ENCODE measurements around the gene ZNF226.
"Not testable (repeated sequence)": the region's sequence is repeated elsewhere in the genome, so short reads cannot be mapped to it uniquely, and the experiment has no call there.

Gene ZNF226

GRCh38 chr19:44164673-44165512, at the start of gene ZNF226:
Gene ZNF226, plus strand, starts transcription at chr19:44165100. Its CDS starts 4,981 bp downstream, at chr19:44170081.
- peak; percentile 90 for DNase-seq (ENCODE audit: low spot score)

DNA sequence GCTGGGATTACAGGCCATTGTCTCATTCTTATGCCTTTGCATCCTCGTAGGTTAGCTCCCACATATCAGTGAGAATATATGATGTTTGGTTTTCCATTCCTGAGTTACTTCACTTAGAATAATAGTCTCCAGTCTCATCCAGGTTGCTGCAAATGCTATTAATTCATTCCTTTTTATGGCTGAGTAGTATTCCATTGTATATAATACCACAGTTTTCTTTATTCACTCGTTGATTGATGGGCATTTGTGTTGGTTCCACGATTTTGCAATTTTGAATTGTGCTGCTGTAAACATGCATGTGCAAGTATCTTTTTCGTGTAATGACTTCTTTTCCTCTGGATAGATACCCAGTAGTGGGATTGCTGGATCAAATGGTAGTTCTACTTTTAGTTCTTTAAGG, 43.7 kb upstream of the ZNF226 start:
- not testable (repeated sequence) for DNase-seq (ENCODE audit: low spot score)

GRCh38 chr19:44131955-44132354, 32.9 kb upstream of the ZNF226 start:
- DNase-seq (ENCODE audit: low spot score): no peak

DNA sequence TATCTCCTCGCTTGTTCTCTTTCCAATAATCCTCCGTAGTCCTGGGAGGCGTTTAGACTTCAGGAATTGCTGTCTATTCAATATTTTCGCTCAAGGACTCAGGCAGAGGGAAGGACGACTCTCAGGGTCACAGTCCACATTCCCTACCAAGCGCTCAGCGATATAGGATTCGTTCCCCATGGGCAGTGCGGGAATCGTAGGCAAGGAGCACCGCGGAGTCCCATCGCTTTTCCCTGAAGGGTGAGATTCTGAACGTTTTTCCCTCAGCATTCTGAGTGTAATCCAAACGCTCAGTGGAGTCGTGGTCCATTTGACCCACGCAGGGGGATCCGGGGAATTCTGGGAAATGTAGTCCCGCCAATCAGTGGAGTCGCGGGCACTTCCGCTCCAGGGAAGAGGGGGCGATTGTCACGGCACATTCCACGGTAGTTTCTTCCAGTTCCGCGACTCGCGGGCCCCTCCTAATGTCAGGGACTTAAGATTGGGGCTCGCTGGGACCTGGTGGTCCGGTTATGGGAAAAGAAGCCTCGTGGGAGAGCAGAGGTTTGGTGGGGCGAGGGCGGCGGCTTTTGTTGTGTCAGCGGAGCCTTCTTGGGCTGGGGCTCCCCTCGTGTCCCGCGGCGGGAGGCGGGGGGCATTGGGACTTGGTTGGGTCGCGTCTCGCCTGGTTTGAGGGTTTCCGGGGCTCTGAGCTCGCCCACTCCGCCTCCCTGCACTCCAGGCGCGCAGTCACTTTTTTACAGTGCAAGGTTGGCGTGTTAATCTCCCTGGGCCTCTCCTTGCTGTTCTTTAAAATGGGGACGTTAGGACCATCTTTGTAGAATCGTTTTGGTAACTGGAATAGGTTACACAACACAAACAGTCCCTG, 23.5 kb upstream of the ZNF226 start, which contains the start of gene ZNF234:
TSS of gene ZNF234 (plus strand) at position 364 of the 868 bp plus-strand sequence. CDS start 3,079 bp downstream, outside the sequence.
- DNase-seq (ENCODE audit: low spot score): no peak

DNA sequence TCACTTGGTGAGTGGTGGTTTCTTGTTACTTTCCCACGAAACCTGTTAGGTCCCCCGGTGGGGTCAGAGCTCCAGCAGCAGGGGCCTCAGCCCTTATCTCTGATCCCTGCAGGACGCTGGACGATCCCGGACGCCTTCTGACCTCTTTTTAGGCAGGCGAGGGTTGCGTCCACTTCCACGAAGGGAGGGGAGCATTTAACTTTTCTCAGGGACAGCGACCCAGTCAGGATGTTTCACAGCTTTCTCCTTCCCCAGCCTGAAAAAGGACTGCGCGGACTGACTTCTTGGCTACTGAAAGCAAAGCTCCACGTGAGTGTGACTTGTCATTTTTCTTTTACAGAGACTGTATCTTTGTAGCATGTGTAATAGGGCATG, 22.9 kb upstream of the ZNF226 start:
- DNase-seq (ENCODE audit: low spot score): no peak

- no peak for DNase-seq (ENCODE audit: low spot score)
Observed at GRCh38 chr19:44149776-44150175, 15.1 kb upstream of the ZNF226 start.

- DNase-seq (ENCODE audit: low spot score): no peak
Observed at GRCh38 chr19:44151491-44151890, 13.4 kb upstream of the ZNF226 start.

DNA sequence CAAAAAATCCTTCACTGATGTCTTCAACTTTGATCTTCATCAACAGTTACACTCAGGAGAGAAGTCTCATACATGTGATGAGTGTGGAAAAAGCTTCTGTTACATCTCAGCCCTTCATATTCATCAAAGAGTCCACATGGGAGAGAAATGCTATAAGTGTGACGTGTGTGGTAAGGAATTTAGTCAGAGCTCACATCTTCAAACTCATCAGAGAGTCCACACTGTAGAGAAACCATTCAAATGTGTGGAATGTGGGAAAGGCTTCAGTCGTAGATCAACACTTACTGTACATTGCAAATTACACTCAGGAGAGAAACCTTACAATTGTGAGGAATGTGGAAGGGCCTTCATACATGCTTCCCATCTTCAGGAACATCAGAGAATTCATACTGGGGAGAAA, 8.4 kb upstream of the ZNF226 start:
- DNase-seq (ENCODE audit: low spot score): no peak

- no peak for DNase-seq (ENCODE audit: low spot score)
Observed at GRCh38 chr19:44163789-44164188, 1.1 kb upstream of the ZNF226 start.

DNA sequence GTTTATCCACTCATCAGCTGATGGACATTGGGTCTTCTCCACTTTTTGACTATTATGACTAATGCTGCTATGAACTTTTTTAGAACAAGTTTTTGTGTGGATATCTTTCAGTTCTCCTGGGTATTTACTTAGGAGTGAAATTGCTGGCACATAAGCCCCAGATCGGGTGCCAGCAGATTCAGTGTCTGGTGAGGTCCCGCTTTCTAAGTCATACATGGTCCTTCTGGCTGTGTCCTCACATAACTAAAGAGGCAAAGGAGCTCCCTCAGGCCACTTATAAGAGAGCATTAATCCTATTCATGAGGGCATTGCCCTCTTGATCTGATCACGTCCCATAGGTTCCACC, 600 bp upstream of the ZNF226 start:
- no peak for DNase-seq (ENCODE audit: low spot score)

GRCh38 chr19:44170660-44171059, 5.8 kb downstream of the ZNF226 start:
- not testable (repeated sequence) for DNase-seq (ENCODE audit: low spot score)

DNA sequence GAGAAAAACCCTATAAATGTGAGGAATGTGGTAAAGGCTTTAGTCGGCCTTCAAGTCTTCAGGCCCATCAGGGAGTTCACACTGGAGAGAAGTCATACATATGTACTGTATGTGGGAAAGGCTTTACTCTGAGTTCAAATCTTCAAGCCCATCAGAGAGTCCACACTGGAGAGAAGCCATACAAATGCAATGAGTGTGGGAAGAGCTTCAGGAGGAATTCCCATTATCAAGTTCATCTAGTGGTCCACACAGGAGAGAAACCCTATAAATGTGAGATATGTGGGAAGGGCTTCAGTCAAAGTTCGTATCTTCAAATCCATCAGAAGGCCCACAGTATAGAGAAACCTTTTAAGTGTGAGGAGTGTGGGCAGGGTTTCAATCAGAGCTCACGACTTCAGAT, 11.7 kb downstream of the ZNF226 start:
- no peak for DNase-seq (ENCODE audit: low spot score)

- DNase-seq (ENCODE audit: low spot score): no peak
Observed at GRCh38 chr19:44180968-44181367, 16.1 kb downstream of the ZNF226 start.

DNA sequence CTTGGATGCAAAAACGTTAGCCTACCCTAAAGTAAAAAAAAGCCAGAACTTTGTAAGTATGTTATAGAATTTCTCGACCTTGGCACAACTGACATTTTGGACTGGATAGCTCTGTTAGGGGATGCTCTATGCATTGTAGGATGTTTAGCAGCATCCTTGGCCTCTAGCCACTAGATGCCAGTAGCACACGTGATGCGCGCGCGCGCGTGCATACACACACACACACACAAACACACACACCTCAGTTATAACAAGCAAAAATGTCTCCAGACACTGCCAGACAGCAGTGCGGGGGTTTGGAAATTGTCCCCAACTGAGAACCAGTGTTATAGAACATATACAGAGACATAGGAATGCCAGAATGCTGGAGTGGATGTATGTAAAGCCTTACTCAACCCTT, 17.2 kb downstream of the ZNF226 start:
- no peak for DNase-seq (ENCODE audit: low spot score)

DNA sequence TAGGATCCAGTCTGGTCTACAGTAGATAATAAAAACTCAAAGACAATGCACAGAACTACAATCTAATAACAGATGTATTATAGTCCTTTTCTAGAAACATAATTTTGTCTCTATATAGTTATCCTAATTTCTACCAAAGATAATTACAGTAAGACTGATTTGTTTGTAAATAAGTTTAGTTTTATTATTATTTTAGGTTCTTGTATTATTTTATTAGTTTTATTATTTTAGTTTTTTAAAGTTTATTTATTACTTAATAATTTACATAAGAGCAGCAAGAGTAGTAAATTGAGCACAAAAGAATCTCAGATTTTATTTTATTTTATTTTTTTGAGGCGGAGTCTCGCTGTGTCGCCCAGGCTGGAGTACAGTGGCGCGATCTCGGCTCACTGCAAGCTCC, 25.1 kb downstream of the ZNF226 start:
- no peak for DNase-seq (ENCODE audit: low spot score)

GRCh38 chr19:44192127-44192526, 27.2 kb downstream of the ZNF226 start:
- no peak for DNase-seq (ENCODE audit: low spot score)

DNA sequence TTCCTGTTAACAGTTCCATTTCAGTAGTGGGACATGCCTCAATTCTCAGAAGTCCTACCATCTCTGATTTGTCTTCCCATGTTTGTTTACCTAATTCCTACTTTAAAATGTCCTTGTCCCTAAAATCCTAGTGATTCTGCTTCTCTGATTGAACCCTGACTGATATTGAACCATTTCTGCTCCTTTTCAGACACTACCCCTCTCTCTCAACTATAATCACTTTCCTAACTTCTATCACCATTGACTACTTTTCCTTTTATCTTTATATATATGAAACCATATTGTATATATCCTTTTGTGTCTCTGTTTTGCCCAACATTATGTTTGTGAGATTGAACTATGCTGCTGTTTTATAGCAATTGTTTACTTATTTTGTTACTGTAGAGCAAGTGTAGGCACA, 31.9 kb downstream of the ZNF226 start:
- no peak for DNase-seq (ENCODE audit: low spot score)

DNA sequence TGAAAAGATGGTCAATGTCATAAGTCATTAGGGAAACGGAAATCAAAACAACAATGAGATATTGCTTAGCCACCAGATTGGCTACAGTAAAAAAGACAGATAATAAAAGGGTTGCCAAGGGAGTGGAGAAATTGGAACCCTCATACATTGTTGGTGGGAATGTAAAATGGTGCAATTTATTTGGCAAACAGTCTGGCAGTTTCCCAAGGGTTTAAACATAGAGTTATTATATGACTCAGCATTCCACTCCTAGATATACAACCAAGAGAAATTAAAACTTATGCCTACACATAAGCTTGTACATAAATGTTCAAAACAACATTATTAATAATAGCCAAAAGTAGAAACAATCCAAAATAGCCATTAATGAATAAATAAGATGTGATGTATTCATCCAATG, 37.6 kb downstream of the ZNF226 start:
- DNase-seq (ENCODE audit: low spot score): no peak

- DNase-seq (ENCODE audit: low spot score): no peak
Observed at GRCh38 chr19:44202974-44203373, 38.1 kb downstream of the ZNF226 start.

DNA sequence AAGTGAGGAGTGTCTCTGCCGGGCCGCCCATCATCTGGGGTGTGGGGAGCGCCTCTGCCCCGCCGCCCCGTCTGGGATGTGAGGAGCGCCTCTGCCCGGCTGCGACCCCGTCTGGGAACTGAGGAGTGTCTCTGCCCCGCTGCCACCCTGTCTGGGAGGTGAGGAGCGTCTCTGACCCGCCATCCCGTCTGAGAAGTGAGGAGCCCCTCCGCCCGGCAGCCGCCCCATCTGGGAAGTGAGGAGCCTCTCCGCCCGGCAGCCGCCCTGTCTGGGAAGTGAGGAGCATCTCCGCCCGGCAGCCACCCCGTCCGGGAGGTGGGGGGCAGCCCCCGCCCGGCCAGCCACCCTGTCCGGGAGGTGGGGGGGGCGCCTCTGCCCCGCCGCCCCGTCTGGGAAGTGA, 39.0 kb downstream of the ZNF226 start:
- not testable (repeated sequence) for DNase-seq (ENCODE audit: low spot score)

- no peak for DNase-seq (ENCODE audit: low spot score)
Observed at GRCh38 chr19:44204772-44205171, 39.9 kb downstream of the ZNF226 start.

DNA sequence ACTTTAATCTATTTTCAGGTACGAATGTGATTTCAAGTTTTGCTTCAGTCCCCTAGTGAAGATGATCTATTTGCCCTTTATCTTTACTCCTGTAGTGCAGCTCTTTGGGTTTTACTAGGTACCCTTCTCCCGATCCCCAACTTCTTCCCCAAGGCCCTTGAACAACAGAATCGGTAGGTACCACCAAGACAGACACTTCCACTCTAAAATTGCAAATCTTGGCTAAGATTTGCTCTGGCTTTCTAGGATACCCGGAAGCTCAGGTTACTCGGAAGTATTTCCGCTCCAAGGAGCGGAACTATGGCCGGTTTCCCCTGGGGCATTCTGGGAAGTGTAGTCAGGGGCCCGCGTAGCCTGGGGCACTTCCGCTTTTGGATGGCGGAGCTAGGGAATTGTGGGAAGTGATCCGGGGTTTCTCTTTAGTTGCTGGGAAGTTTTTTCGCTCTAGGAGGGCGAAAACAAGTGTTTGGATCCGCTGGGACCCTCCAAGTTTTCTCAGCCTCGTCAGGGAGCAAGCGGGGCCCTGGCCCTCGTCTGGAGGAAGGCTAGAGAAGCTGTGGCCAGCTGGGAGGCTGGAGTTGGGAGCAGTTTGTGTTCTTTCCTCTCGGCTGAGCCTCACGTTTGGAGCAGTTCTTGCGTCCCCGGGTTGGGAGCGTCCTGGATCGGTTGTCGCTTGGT, 42.4 kb downstream of the ZNF226 start:
- DNase-seq (ENCODE audit: low spot score): peak; percentile 92

Measured in NAMALWA (cell line).